Stomach (tissue), 4 donors: Measurements from ENCODE around the gene ANKRD17.

Experiments
- EP300 ChIP-seq: sonication (generic); formaldehyde crosslinking; IDR thresholded peaks from one replicate; pipeline ENCODE4 v1.6.1; 2017; ENCODE audit warnings: antibody characterized with exemption
- POLR2A ChIP-seq, 4 donors: fragments of 450-650 bp; IDR thresholded peaks; one replicate each; pipeline ENCODE4 v1.6.1; 2016; ENCODE audit warnings: antibody characterized with exemption in 4 of 4, control low read depth in 2 of 4, mild to moderate bottlenecking in 1 of 4, moderate library complexity in 1 of 4
- POLR2AphosphoS5 ChIP-seq, 3 donors: sonication (generic); formaldehyde crosslinking; IDR thresholded peaks; one replicate each; pipeline ENCODE4 v1.6.1; 2016; ENCODE audit warnings: antibody characterized with exemption in 3 of 3
- TF ChIP-seq, protein P1 (sequence below), 7 experiments: fragments of 450-650 bp in 4 of 7; fragments of 200-600 bp in 3 of 7; sonication (generic) in 3 of 7; IDR thresholded peaks; one replicate each; pipeline ENCODE4 v1.5.1; 2016 to 2019; ENCODE audit warnings: antibody characterized with exemption in 7 of 7, control low read depth in 2 of 7, mild to moderate bottlenecking in 1 of 7

- TF ChIP-seq, protein P1, sequence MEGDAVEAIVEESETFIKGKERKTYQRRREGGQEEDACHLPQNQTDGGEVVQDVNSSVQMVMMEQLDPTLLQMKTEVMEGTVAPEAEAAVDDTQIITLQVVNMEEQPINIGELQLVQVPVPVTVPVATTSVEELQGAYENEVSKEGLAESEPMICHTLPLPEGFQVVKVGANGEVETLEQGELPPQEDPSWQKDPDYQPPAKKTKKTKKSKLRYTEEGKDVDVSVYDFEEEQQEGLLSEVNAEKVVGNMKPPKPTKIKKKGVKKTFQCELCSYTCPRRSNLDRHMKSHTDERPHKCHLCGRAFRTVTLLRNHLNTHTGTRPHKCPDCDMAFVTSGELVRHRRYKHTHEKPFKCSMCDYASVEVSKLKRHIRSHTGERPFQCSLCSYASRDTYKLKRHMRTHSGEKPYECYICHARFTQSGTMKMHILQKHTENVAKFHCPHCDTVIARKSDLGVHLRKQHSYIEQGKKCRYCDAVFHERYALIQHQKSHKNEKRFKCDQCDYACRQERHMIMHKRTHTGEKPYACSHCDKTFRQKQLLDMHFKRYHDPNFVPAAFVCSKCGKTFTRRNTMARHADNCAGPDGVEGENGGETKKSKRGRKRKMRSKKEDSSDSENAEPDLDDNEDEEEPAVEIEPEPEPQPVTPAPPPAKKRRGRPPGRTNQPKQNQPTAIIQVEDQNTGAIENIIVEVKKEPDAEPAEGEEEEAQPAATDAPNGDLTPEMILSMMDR (IDR thresholded peaks at IDR 0.05): no peak
- TF ChIP-seq EP300 (no peak), POLR2A (IDR thresholded peaks at IDR 0.05) (no peak), POLR2AphosphoS5 (IDR thresholded peaks at IDR 0.05) (no peak)
Observed at GRCh38 chr4:73281396-73281795, 22.8 kb upstream of the ANKRD17 start.
